ENCODE measurements around the gene SP140L.

DNA sequence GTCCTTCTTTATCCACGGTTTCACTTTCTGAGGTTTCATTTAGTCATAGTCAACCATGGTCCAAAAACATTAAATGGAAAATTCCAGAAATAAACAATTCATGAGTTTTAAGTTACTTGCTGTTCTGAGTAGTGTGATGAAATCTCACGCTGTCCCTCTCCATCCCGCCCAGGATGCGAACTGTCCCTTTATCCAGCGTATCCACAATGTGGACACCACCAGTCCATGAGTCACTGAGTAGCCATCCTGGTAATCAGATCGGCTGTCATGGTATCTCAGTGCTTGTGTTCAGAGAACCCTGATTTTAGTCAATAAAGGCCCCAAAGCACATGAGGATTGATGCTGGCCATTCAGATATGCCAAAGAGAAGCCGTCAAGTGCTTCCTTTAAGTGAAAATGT is 3.7 kb downstream of the SP140L start:
- TF ChIP-seq, protein P1, sequence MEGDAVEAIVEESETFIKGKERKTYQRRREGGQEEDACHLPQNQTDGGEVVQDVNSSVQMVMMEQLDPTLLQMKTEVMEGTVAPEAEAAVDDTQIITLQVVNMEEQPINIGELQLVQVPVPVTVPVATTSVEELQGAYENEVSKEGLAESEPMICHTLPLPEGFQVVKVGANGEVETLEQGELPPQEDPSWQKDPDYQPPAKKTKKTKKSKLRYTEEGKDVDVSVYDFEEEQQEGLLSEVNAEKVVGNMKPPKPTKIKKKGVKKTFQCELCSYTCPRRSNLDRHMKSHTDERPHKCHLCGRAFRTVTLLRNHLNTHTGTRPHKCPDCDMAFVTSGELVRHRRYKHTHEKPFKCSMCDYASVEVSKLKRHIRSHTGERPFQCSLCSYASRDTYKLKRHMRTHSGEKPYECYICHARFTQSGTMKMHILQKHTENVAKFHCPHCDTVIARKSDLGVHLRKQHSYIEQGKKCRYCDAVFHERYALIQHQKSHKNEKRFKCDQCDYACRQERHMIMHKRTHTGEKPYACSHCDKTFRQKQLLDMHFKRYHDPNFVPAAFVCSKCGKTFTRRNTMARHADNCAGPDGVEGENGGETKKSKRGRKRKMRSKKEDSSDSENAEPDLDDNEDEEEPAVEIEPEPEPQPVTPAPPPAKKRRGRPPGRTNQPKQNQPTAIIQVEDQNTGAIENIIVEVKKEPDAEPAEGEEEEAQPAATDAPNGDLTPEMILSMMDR (IDR thresholded peaks at IDR 0.05; ENCODE audit: low read depth, low read length, poor library complexity, severe bottlenecking), result no peak
- TF ChIP-seq EZH2phosphoT487 (IDR thresholded peaks at IDR 0.05; ENCODE audit: borderline replicate concordance, low read length), result no peak
